IMR-90 (cell line): ENCODE measurements around the gene TMEM95. TPM values are rescaled to one million over a fixed set of nuclear protein-coding genes. Genes with fewer than 3 reads are reported as not detected.

Experiments used
- ATAC-seq: fragments of 200-7000 bp; cut with Tn5 transposase; 2 replicates; pipeline ENCODE4 v1.9.1; 2020; ENCODE audit warnings: low read depth, mild to moderate bottlenecking, moderate library complexity
- BruUV-seq: library from RNA; stranded (reverse); fragments of 400-500 nt; replicated peaks from 2 replicates; lab custom pipeline; 2021; lab: Mats Ljungman, UMichigan
- CTCF ChIA-PET: fragments of 300-600 bp; formaldehyde crosslinking; extraction: SDS; loops from one replicate; lab custom pipeline; 2021; ENCODE audit warnings: antibody characterized with exemption; lab: Yijun Ruan, JAX
- POLR2A ChIA-PET: fragments of 300-600 bp; sonication (Branson Sonifier 250); formaldehyde crosslinking; loops from one replicate; lab custom pipeline; 2022; ENCODE audit warnings: antibody characterized with exemption; ENCODE audit not compliant: unreplicated experiment; lab: Charles Lee
- DNase-seq: peaks from one replicate; pipeline ENCODE4 v3.0.0; 2013
- H2AFZ ChIP-seq: replicated peaks from 2 replicates; pipeline ENCODE3; 2013; ENCODE audit warnings: low read length, mild to moderate bottlenecking; ENCODE audit not compliant: poor library complexity
- H2AK5ac ChIP-seq: 2 replicates; pipeline ENCODE4 v1.6.1; 2013; ENCODE audit warnings: low read depth, low read length, inconsistent platforms
- H2AK9ac ChIP-seq: replicated peaks from 2 replicates; pipeline ENCODE3; 2013; ENCODE audit warnings: mild to moderate bottlenecking, low read depth, low read length, moderate library complexity; ENCODE audit not compliant: poor library complexity
- H2BK120ac ChIP-seq: 2 replicates; pipeline ENCODE4 v1.6.1; 2013; ENCODE audit warnings: low read depth, low read length, inconsistent platforms
- H2BK15ac ChIP-seq: 3 replicates; pipeline ENCODE4 v1.6.1; 2013; ENCODE audit warnings: low read depth, low read length, inconsistent platforms
- H2BK20ac ChIP-seq: 2 replicates; pipeline ENCODE4 v1.6.1; 2013; ENCODE audit warnings: low read depth, mild to moderate bottlenecking, inconsistent platforms, low read length, moderate library complexity
- H2BK5ac ChIP-seq: 2 replicates; pipeline ENCODE4 v1.6.1; 2013; ENCODE audit warnings: mild to moderate bottlenecking, low read depth, low read length, inconsistent platforms; ENCODE audit not compliant: poor library complexity, severe bottlenecking
- H3K14ac ChIP-seq: replicated peaks from 2 replicates; pipeline ENCODE4 v1.6.1; 2013; ENCODE audit warnings: low read depth, low read length, inconsistent platforms
- H3K18ac ChIP-seq: 2 replicates; pipeline ENCODE4 v1.6.1; 2013; ENCODE audit warnings: low read depth, low read length, control low read depth
- H3K23ac ChIP-seq: 2 replicates; pipeline ENCODE4 v1.6.1; 2013; ENCODE audit warnings: low read depth, low read length, inconsistent platforms
- H3K27ac ChIP-seq: 2 replicates; pipeline ENCODE4 v1.5.1; 2013; ENCODE audit warnings: mild to moderate bottlenecking, control low read depth, low read length; ENCODE audit not compliant: insufficient read depth
- H3K27me3 ChIP-seq: 2 replicates; pipeline ENCODE4 v1.6.1; 2013; ENCODE audit warnings: low read length; ENCODE audit not compliant: control insufficient read depth, insufficient read depth
- H3K36me3 ChIP-seq: 2 replicates; pipeline ENCODE4 v1.6.1; 2013; ENCODE audit warnings: low read length, mixed read lengths; ENCODE audit not compliant: control insufficient read depth, insufficient read depth
- H3K4ac ChIP-seq: 2 replicates; pipeline ENCODE4 v1.6.1; 2013; ENCODE audit warnings: low read depth, low read length, inconsistent platforms
- H3K4me1 ChIP-seq: 2 replicates; pipeline ENCODE4 v1.6.1; 2013; ENCODE audit warnings: low read length, mixed read lengths; ENCODE audit not compliant: control insufficient read depth, insufficient read depth
- H3K4me2 ChIP-seq: 2 replicates; pipeline ENCODE4 v1.6.1; 2013; ENCODE audit warnings: low read depth, mild to moderate bottlenecking, control low read depth, low read length, moderate library complexity
- H3K4me3 ChIP-seq: 2 replicates; pipeline ENCODE4 v1.5.1; 2013; ENCODE audit warnings: low read depth, mild to moderate bottlenecking, control low read depth, low read length, moderate library complexity; ENCODE audit not compliant: insufficient read depth
- H3K56ac ChIP-seq: 2 replicates; pipeline ENCODE4 v1.6.1; 2013; ENCODE audit warnings: low read length, inconsistent platforms; ENCODE audit not compliant: insufficient read depth; ENCODE audit errors: extremely low read depth
- H3K79me1 ChIP-seq, 2 experiments: 2 replicates each; pipeline ENCODE4 v1.6.1; 2013; ENCODE audit warnings: low read length in 2 of 2, inconsistent platforms in 1 of 2, low read depth in 1 of 2
- H3K9ac ChIP-seq: 2 replicates; pipeline ENCODE4 v1.6.1; 2013; ENCODE audit warnings: low read depth, low read length, control low read depth
- H3K9me1 ChIP-seq: 2 replicates; pipeline ENCODE4 v1.6.1; 2013; ENCODE audit warnings: low read length, inconsistent platforms; ENCODE audit not compliant: insufficient read depth
- H3K9me3 ChIP-seq: 2 replicates; pipeline ENCODE4 v1.6.1; 2013; ENCODE audit warnings: low read length; ENCODE audit not compliant: control insufficient read depth, insufficient read depth
- H4K20me1 ChIP-seq: 2 replicates; pipeline ENCODE4 v1.6.1; 2013; ENCODE audit warnings: low read length, inconsistent platforms; ENCODE audit not compliant: insufficient read depth
- H4K5ac ChIP-seq: 2 replicates; pipeline ENCODE4 v1.6.1; 2013; ENCODE audit warnings: mild to moderate bottlenecking, low read depth, low read length, control low read depth
- H4K8ac ChIP-seq, 2 experiments: 2 replicates each; pipeline ENCODE4 v1.6.1; 2013; ENCODE audit warnings: low read depth in 2 of 2, low read length in 2 of 2, control low read depth in 1 of 2, inconsistent platforms in 1 of 2
- H4K91ac ChIP-seq: 2 replicates; pipeline ENCODE4 v1.6.1; 2013; ENCODE audit warnings: low read depth, low read length, inconsistent platforms; ENCODE audit not compliant: insufficient read depth
- BHLHE40 ChIP-seq: fragments of 150-350 bp; IDR thresholded peaks from 2 replicates; pipeline ENCODE4 v1.6.1; 2016; ENCODE audit warnings: mild to moderate bottlenecking, low read depth, low read length
- CEBPB ChIP-seq: IDR thresholded peaks from 2 replicates; pipeline ENCODE4 v1.6.1; 2012; ENCODE audit warnings: low read depth, low read length, improper control_type of control experiment
- CHD1 ChIP-seq: IDR thresholded peaks from 2 replicates; pipeline ENCODE4 v1.6.1; 2012; ENCODE audit warnings: low read depth, low read length, improper control_type of control experiment
- CTCF ChIP-seq: conservative IDR thresholded peaks from 2 replicates; pipeline ENCODE4 v1.5.1; 2012; ENCODE audit warnings: mild to moderate bottlenecking, low read depth, low read length, improper control_type of control experiment
- ELK1 ChIP-seq: fragments of 150-350 bp; IDR thresholded peaks from 2 replicates; pipeline ENCODE4 v1.6.1; 2016; ENCODE audit warnings: low read depth, mild to moderate bottlenecking, low read length, moderate library complexity, borderline replicate concordance
- MAFK ChIP-seq: IDR thresholded peaks from 2 replicates; pipeline ENCODE4 v1.6.1; 2012; ENCODE audit warnings: low read depth, low read length, improper control_type of control experiment
- MAZ ChIP-seq: IDR thresholded peaks from 2 replicates; pipeline ENCODE4 v1.6.1; 2012; ENCODE audit warnings: low read depth, mild to moderate bottlenecking, low read length, improper control_type of control experiment, moderate library complexity, borderline replicate concordance
- POLR2A ChIP-seq: IDR thresholded peaks from 2 replicates; pipeline ENCODE4 v1.6.1; 2012; ENCODE audit warnings: mild to moderate bottlenecking, low read depth, low read length
- RAD21 ChIP-seq: IDR thresholded peaks from 2 replicates; pipeline ENCODE4 v1.6.1; 2012; ENCODE audit warnings: low read length, improper control_type of control experiment
- RCOR1 ChIP-seq: IDR thresholded peaks from 2 replicates; pipeline ENCODE4 v1.6.1; 2012; ENCODE audit warnings: mild to moderate bottlenecking, low read length, improper control_type of control experiment; ENCODE audit not compliant: insufficient replicate concordance
- RFX5 ChIP-seq: IDR thresholded peaks from 2 replicates; pipeline ENCODE4 v1.8.0; 2012; ENCODE audit warnings: low read depth, mild to moderate bottlenecking, low read length, moderate library complexity
- SMC3 ChIP-seq: fragments of 150-350 bp; IDR thresholded peaks from 2 replicates; pipeline ENCODE4 v1.6.1; 2016; ENCODE audit warnings: low read depth, mild to moderate bottlenecking, antibody characterized with exemption, low read length, moderate library complexity
- WGBS, 2 experiments: methylation state at CpG; one replicate each; pipeline versions ENCODE4 v1.1.5 to v1.1.7; 2013; ENCODE audit warnings: missing lambda C conversion rate in 2 of 2; ENCODE audit not compliant: insufficient read length in 1 of 2; ENCODE audit errors: extremely low coverage in 2 of 2; 5-methylcytosine and 5-hydroxymethylcytosine counted together
- dilution Hi-C: fragments of 300-500 bp; cut with HindIII; formaldehyde crosslinking; loops from one replicate; pipeline ENCODE4 v1.14.3; 2018; ENCODE audit warnings: low sequenced_read_pairs; ENCODE audit not compliant: unreplicated experiment
- in situ Hi-C: fragments of 300-500 bp; cut with MboI; formaldehyde crosslinking; loops from 3 replicates; pipeline ENCODE4 v1.14.3; 2019; ENCODE audit warnings: low sequenced_read_pairs, inconsistent platforms, mixed read lengths
- intact Hi-C: fragments of 100-400 bp; cut with micrococcal nuclease; formaldehyde crosslinking; loops from 2 replicates; pipeline ENCODE4 v1.10.0; 2022
- polyA plus RNA-seq, 3 experiments: library from polyadenylated mRNA; depleted of rRNA; stranded (reverse); fragments of >200 nt; gene quantifications; 2 replicates each; pipeline ENCODE4 v1.2.3, GENCODE V29; 2012; ENCODE audit warnings: low replicate concordance in 1 of 3
- total RNA-seq: library from RNA; depleted of rRNA; stranded (reverse); fragments of >200 nt; gene quantifications from 2 replicates; pipeline ENCODE4 v1.2.3, GENCODE V29; 2012

Gene TMEM95
- total and polyA plus RNA-seq, 2 of the 4 experiments (the other 2 are of a cell fraction): not detected

GRCh38 chr17:7324438-7324779 lies 30.5 kb upstream of the TMEM95 start (continued):
- no peak for TF ChIP-seq CTCF
- TF ChIP-seq MAZ: no peak
- TF ChIP-seq RCOR1: no peak

GRCh38 chr17:7325031-7325528 lies 29.9 kb upstream of the TMEM95 start:
- H3K4ac ChIP-seq: no peak overlapping the region
- DNase-seq (no peak), ATAC-seq (no peak)
- intact Hi-C loops (loop anchor here (10.0 kb wide), 1 partner anchor 240 kb away; the partner anchor contains the start of gene SENP3), in situ Hi-C loops (no loop called here), dilution Hi-C loops (no loop called here)
- H2AFZ ChIP-seq: peak overlapping the region; percentile 15
- H3K4me2 ChIP-seq: no peak overlapping the region
- no peak overlapping the region for H4K8ac ChIP-seq
- H2BK20ac ChIP-seq: no peak overlapping the region
- H2BK15ac ChIP-seq: no peak overlapping the region
- no peak overlapping the region for H2AK5ac ChIP-seq
- H4K5ac ChIP-seq: no peak overlapping the region
- H4K91ac ChIP-seq: no peak overlapping the region
- CTCF ChIA-PET: no interaction called here
- no peak overlapping the region for H3K14ac ChIP-seq
- H3K9ac ChIP-seq: no peak overlapping the region
- H3K4me1 ChIP-seq: 0 out of 2 replicates have a peak, but pooled peaks cover 2% of the 10 kb centered on the region
- BruUV-seq: no TSS peak
- no peak overlapping the region for H3K4me3 ChIP-seq
- no CpG with 5 or more reads among the region's 19 CpGs for WGBS, 2 experiments
- peaks cover 6% of the 10 kb centered on the region; the same call in 1 of the 2 replicates for H3K9me1 ChIP-seq
- H3K18ac ChIP-seq: no peak overlapping the region
- peaks cover 7% of the 10 kb centered on the region for H4K20me1 ChIP-seq
- no peak overlapping the region for H2BK120ac ChIP-seq
- H3K79me1 ChIP-seq: peaks cover 10 to 29% of the 10 kb centered on the region in 2 experiments; a peak in 3 of 4 replicates
- no peak overlapping the region for H2BK5ac ChIP-seq
- H3K36me3 ChIP-seq: peaks cover 56% of the 10 kb centered on the region
- POLR2A ChIA-PET: no interaction called here
- no peaks in the 10 kb centered on the region for H3K9me3 ChIP-seq
- H3K27ac ChIP-seq: no peak overlapping the region
- H3K23ac ChIP-seq: no peak overlapping the region
- no peaks in the 10 kb centered on the region for H3K27me3 ChIP-seq
- no peak overlapping the region for H3K56ac ChIP-seq
- H2AK9ac ChIP-seq: no peak overlapping the region
- TF ChIP-seq CEBPB (no peak), SMC3 (no peak), MAZ (no peak), CHD1 (no peak), CTCF (no peak), RAD21 (no peak), ELK1 (no peak), MAFK (no peak), RFX5 (no peak), POLR2A (no peak), BHLHE40 (no peak)
